Skeletal muscle satellite cell (primary cell): ENCODE results near the gene HOXA9.

Experiments used
- H3K27me3 ChIP-seq: 2 replicates; pipeline ENCODE4 v1.7.0; 2013; ENCODE audit warnings: low read length; ENCODE audit not compliant: control insufficient read depth, insufficient read depth
- H3K36me3 ChIP-seq: 2 replicates; pipeline ENCODE4 v1.7.0; 2013; ENCODE audit warnings: mild to moderate bottlenecking, control low read depth, low read length; ENCODE audit not compliant: insufficient read depth
- H3K4me1 ChIP-seq: 2 replicates; pipeline ENCODE4 v1.7.0; 2013; ENCODE audit warnings: low read length; ENCODE audit not compliant: control insufficient read depth, insufficient read depth
- H3K4me2 ChIP-seq: 2 replicates; pipeline ENCODE4 v1.7.0; 2013; ENCODE audit warnings: mild to moderate bottlenecking, low read length
- H3K4me3 ChIP-seq: 2 replicates; pipeline ENCODE4 v1.7.0; 2013; ENCODE audit warnings: low read length
- H3K9ac ChIP-seq: 2 replicates; pipeline ENCODE4 v1.7.0; 2013; ENCODE audit warnings: mild to moderate bottlenecking, low read depth, low read length, moderate library complexity
- H3K9me3 ChIP-seq: replicated peaks from 2 replicates; pipeline ENCODE4 v1.7.0; 2013; ENCODE audit warnings: mild to moderate bottlenecking, control low read depth, low read length

HOXA9 gene

DNA sequence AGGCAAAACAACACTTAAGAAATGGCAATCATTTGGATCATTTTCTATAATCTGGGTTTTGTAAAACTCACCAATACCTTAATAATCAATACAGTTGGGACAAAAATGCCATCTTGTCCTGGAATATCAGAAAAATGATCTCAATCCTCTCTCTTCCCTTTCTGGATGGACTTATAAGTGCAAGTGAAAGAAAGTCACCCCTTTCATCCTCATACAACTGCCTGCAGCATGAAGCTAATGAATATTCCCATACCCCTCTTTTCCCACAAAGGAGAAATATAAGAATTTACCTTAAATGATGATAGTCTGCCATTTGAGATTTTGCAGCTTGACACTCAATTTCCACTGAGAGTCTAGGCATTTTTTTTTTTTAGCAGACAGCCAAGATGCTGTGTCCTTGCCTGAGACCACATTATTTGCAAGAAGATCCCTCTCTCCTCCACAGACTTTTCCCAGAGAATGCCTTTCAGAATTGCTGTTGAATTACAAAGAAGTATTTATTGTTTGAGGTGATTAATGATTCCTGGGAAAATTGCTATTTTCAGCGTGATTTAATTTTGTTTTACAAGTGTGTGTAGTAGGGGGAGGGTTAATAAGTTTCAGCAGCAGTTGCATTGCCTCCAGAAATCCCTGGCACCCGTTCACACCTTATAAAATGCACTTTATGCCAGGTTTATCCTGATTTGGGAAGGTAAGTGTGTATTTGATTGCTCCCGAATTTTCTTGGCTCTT is 38.6 kb downstream of the HOXA9 start:
- H3K9ac ChIP-seq = no peak overlapping the region
- no peaks in the 10 kb centered on the region for H3K27me3 ChIP-seq
- no peak overlapping the region for H3K4me2 ChIP-seq
- H3K36me3 ChIP-seq = peaks cover 20% of the 10 kb centered on the region
- no peaks in the 10 kb centered on the region for H3K9me3 ChIP-seq
- no peak overlapping the region for H3K4me3 ChIP-seq
- H3K4me1 ChIP-seq = peaks cover 16% of the 10 kb centered on the region

DNA sequence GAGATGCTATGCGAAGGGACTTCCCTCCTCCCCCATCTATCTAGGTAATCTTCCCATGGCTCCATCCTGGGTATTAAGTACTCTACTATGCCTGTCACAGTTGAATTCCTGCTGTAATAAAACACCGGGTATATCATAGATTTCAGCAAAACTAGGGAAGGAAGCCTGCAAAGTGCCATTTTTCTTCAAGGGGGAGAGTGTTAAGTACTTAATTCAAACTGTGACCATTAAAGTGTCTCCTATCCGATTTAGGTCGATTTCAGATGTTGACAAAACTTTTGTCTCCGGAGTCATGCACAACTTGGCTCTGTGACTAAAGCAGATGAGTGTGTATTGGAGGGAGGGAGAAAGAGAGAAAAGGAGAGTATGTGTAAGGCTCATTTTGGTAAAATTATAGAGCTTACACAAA is 39.3 kb downstream of the HOXA9 start:
- peaks cover 9% of the 10 kb centered on the region for H3K4me1 ChIP-seq
- H3K9me3 ChIP-seq = no peaks in the 10 kb centered on the region
- H3K9ac ChIP-seq = no peak overlapping the region
- no peak overlapping the region for H3K4me2 ChIP-seq
- H3K4me3 ChIP-seq = no peak overlapping the region
- peaks cover 20% of the 10 kb centered on the region for H3K36me3 ChIP-seq
- H3K27me3 ChIP-seq = no peaks in the 10 kb centered on the region

DNA sequence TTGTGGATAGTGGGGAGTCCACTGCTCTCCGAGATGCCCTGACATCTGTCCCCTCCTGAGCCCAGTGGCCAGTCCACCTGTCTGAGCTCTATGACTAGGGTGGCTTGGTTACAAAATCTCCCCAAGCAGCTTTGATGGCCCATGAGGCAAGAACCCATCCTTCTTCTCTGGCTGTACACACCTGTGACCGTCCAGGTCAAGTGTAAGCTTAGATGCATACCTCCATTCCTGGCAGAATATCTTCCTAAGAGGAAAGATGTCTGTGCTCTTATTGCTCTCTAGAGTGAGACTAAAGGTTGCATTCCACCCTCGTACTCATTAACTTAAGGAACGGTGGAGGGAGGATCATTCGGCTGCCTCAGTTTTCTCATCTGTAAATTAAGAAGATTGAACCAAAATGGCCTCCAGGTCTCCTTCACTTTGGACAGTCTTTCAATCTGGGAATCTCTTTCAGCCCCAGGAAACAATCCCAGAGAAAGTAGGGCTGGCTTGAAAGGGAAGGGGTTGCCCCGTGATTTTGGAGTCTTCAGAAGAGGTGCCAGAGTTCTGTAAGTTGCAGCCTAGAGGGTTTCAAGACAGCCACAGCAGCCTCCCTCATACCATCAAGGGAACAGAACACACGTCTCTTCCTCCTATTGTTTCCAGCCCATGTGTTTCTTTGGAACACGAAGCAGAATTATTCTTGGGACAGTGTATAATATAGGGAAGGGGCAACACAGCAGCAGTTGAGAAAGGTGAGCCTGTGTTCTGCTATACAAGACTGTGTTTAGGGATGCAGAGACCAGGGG is 40.2 kb downstream of the HOXA9 start:
- peaks cover 8% of the 10 kb centered on the region for H3K4me1 ChIP-seq
- H3K4me2 ChIP-seq = no peak overlapping the region
- no peaks in the 10 kb centered on the region for H3K9me3 ChIP-seq
- no peak overlapping the region for H3K9ac ChIP-seq
- H3K27me3 ChIP-seq = no peaks in the 10 kb centered on the region
- no peak overlapping the region for H3K4me3 ChIP-seq
- H3K36me3 ChIP-seq = peaks cover 20% of the 10 kb centered on the region

DNA sequence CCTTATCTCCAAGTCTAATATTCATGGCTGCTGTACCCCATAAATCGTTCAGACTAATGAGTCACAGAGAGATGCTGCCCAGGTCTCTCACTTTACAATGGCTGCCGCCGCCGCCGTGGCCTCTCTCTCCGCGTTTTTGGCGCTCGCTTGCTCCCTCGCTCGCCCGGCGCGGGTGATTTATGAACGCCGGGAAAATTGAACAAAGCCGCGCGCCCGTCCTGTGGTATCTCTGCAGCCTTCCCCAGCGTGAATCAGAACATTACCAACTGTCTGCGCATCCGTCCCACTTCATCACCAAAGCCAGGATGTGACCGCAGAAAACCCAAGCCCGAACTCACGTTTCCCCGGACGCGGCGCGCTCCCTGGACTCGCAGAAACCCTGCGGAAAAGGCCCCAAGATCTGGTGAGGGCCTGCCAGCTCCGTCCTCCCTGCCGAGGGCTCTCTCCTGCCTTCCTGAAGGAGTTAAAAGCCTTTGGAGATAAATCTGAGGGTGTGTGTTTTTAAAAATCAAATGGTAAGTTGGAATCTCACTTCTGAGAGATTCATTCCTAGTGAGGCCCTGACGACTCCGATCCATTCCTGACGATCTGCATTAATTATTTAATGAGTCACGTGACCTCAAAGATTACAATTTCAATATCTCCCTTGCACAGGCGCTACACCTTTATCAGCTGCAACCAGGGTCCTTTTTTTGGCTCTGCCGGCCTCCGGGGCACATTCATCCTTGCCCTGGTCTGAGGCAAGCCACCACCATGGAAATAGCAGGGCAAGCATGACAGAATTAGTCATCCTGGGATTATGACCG is 41.0 kb downstream of the HOXA9 start:
- no peaks in the 10 kb centered on the region for H3K9me3 ChIP-seq
- peaks cover 1% of the 10 kb centered on the region for H3K4me1 ChIP-seq
- H3K27me3 ChIP-seq = no peaks in the 10 kb centered on the region
- H3K9ac ChIP-seq = no peak overlapping the region
- no peak overlapping the region for H3K4me2 ChIP-seq
- H3K4me3 ChIP-seq = no peak overlapping the region
- H3K36me3 ChIP-seq = peaks cover 20% of the 10 kb centered on the region

DNA sequence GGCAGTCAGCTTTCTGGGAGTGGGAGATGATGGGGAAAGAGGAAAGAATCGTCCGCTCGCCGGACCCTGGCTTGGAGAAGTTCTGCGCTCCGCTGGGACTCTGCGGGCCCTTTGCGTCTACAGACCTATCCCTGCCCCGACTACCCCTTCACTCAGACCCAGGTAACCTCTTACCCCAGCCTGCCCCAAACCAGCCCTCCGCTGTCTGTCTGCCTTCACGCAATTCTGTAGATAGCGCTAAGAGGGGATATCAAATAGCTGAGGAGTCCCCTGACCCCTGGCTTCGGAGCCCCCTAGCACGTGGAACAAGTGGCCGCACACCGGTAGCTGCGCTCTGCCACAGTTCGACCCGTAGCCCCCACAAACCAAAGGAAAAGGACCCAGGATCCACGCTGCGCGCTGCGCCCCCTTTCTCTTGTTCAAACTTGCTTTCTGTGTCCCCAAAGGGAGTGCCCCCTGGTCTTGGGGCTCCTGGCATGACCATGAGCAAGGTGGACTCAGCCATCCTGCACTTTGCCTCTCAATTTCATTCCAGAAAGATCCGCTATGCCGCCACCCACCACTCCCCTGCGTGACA is 41.8 kb downstream of the HOXA9 start:
- H3K36me3 ChIP-seq = peaks cover 13% of the 10 kb centered on the region
- no peak overlapping the region for H3K4me2 ChIP-seq
- H3K4me1 ChIP-seq = no peaks in the 10 kb centered on the region
- H3K9ac ChIP-seq = no peak overlapping the region
- no peaks in the 10 kb centered on the region for H3K27me3 ChIP-seq
- no peaks in the 10 kb centered on the region for H3K9me3 ChIP-seq
- H3K4me3 ChIP-seq = no peak overlapping the region

DNA sequence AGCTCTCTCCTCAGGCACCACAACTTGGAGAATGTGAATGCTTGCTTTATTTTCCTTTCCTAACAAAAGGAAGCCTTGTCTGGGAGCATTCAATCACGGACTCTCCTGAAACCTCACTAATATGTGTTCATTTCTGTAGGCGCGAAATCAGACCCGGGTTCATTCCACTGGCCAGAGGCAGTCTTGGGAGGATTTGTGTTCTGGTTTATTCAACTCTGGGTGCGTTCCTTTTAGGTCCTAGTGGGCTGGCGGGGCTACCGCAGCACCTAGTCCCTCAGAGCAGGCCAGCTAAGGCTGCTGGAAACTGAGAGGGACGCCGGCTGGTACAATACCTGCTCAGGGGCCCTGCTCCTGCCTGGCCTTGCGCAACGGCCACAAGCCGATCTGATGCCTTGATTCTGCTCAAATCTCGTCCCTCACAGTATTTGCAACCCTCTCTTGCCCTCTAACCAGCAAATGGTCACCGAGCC is 42.3 kb downstream of the HOXA9 start:
- H3K27me3 ChIP-seq = no peaks in the 10 kb centered on the region

DNA sequence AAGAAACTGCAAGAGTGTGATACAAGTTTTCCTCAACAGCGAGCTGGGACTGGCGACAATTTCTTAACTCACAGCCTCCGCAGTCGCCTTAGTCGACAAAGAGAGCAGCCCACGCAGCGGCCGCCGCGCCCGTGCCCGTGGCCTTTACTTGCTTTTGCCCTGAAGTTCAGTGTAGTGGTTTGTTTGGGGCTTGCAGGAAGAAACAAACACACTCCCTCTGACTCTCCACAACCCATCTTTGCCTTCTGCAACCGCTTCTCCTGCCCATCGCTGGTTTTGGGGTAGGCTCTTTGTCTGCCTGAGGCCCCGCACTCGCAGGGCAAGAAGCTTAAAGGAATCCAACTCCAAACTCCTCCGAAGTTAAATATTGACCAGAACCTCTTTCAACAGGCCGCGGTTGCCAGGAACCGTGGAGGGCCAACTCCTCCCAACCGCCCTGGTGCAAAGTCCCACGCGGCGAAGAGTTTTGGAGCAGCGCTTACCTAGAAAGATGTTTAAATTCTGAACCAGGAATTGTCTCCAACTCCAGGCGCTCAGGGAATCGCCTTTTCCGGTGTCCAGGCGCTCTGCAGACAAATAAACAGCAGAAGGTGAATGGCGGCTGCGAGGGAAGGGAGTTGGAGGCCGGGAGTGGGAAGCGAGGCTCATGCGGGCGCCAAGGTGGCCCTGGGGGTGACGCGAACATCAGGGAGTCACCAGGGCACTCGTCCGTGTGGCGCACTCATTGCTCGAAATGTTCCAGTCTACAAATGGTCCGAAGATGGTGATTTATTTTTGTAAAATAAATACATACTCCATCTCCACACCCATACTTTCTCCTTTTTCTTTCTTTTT is 43.0 kb downstream of the HOXA9 start:
- Histone ChIP-seq H3K4me1 (no peaks in the 10 kb centered on the region), H3K4me3 (no peak overlapping the region), H3K36me3 (peaks cover 13% of the 10 kb centered on the region), H3K27me3 (no peaks in the 10 kb centered on the region), H3K4me2 (no peak overlapping the region), H3K9ac (no peak overlapping the region), H3K9me3 (no peaks in the 10 kb centered on the region)

More for the DNA sequence above, 42.3 kb downstream of the HOXA9 start:
- H3K4me2 ChIP-seq = no peak overlapping the region
- H3K4me3 ChIP-seq = no peak overlapping the region
- H3K9me3 ChIP-seq = no peaks in the 10 kb centered on the region
- no peak overlapping the region for H3K9ac ChIP-seq
- H3K4me1 ChIP-seq = no peaks in the 10 kb centered on the region
- peaks cover 13% of the 10 kb centered on the region for H3K36me3 ChIP-seq

DNA sequence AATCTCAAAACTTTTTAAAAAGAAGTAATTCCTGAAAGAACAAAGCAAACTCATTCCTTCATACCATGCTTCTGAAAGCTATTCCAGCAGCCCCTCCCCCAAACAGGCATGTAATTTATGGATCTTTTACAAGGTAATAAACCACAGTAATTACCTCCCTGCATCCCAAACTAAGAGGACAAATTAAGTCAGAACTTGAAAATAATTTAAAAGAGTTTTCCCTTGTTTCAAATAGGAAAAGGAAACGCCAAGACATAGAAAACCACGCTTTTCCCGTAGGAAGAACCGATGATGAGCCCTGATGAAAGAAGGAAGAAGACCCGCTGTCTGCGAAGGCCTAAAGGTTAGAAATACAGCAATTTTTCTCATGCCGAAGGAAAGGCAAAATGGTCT is 43.7 kb downstream of the HOXA9 start:
- Histone ChIP-seq H3K36me3 (peaks cover 13% of the 10 kb centered on the region), H3K9ac (no peak overlapping the region), H3K4me1 (no peaks in the 10 kb centered on the region), H3K4me3 (no peak overlapping the region), H3K4me2 (no peak overlapping the region), H3K9me3 (no peaks in the 10 kb centered on the region), H3K27me3 (no peaks in the 10 kb centered on the region)

DNA sequence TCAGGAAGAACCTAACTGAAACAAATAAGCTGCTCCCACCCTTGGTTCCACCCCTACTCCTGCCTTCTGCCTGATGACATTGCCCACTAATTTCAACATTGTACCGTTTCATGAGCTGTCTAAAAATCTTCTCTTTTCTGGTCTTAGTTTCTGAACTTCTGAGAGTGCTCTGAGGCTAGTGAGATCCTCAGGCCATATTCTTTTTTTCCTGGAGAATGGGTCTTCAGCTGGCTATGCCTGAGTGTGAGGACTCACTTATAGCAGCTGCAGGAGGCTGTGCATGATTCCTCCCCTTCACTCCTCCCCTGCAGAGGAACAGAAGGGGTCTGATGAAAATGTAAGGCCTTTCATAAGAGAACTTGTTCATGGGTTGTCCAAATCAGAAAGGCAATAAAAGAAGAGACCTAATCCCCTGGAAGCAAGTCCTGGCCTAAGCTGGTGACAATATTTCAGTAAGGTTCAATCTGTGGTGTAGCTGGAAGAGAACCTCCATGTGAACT is 45.9 kb downstream of the HOXA9 start:
- peaks cover 8% of the 10 kb centered on the region for H3K4me1 ChIP-seq

DNA sequence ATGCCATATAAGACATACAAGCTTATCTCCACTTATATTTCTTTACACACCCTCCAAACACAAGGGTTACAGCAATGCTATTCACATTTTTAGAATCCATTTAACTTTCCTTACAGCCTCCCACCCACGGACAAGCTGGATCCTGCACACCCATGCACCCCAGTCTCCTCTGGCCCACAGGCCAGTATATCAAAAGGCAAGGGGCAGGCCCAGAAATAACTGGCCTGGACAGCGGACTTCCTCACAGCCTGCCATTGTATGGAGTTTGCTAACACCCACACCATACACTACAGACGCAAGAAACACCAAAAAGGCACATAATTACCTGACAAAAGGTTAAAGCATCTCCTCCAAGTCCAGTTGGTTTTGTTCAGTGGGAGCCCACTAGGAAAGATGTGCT is 46.8 kb downstream of the HOXA9 start:
- H3K9me3 ChIP-seq = no peaks in the 10 kb centered on the region
- no peak overlapping the region for H3K9ac ChIP-seq
- peaks cover 13% of the 10 kb centered on the region for H3K4me1 ChIP-seq
- peaks cover 10% of the 10 kb centered on the region for H3K36me3 ChIP-seq
- no peak overlapping the region for H3K4me3 ChIP-seq
- no peaks in the 10 kb centered on the region for H3K27me3 ChIP-seq
- H3K4me2 ChIP-seq = no peak overlapping the region

More for the DNA sequence above, 45.9 kb downstream of the HOXA9 start:
- no peaks in the 10 kb centered on the region for H3K27me3 ChIP-seq
- H3K9ac ChIP-seq = no peak overlapping the region
- H3K9me3 ChIP-seq = no peaks in the 10 kb centered on the region
- H3K4me2 ChIP-seq = no peak overlapping the region
- H3K4me3 ChIP-seq = no peak overlapping the region
- H3K36me3 ChIP-seq = peaks cover 10% of the 10 kb centered on the region
